Mesendoderm (in vitro differentiated cells): ENCODE data around the gene GSAP.
"Not testable (repeated sequence)": the region's sequence is repeated elsewhere in the genome, so short reads cannot be mapped to it uniquely, and the experiment has no call there.

Experiments
- DNase-seq: peaks from one replicate; pipeline ENCODE4 v3.0.0; 2013
- H2AK5ac ChIP-seq: 2 replicates; pipeline ENCODE4 v1.6.1; 2013; ENCODE audit warnings: low read length, inconsistent platforms
- H2BK120ac ChIP-seq: 2 replicates; pipeline ENCODE4 v1.6.1; 2013; ENCODE audit warnings: low read depth, mild to moderate bottlenecking, low read length, moderate library complexity, mixed read lengths
- H2BK15ac ChIP-seq: replicated peaks from 2 replicates; pipeline ENCODE4 v1.6.1; 2013; ENCODE audit warnings: low read depth, mild to moderate bottlenecking, moderate library complexity
- H2BK5ac ChIP-seq: 2 replicates; pipeline ENCODE4 v1.6.1; 2013; ENCODE audit warnings: low read length, inconsistent platforms
- H3K18ac ChIP-seq: 2 replicates; pipeline ENCODE4 v1.6.1; 2013; ENCODE audit warnings: mild to moderate bottlenecking, low read length, mixed read lengths
- H3K23ac ChIP-seq: one replicate; pipeline ENCODE4 v1.6.1; 2013; ENCODE audit warnings: low read length
- H3K27ac ChIP-seq: 2 replicates; pipeline ENCODE4 v1.5.1; 2013; ENCODE audit warnings: low read depth, mild to moderate bottlenecking, inconsistent platforms, low read length, moderate library complexity
- H3K27me3 ChIP-seq: 2 replicates; pipeline ENCODE4 v1.6.1; 2013; ENCODE audit warnings: low read length, control low read depth, mild to moderate bottlenecking, inconsistent platforms; ENCODE audit not compliant: insufficient read depth, poor library complexity
- H3K36me3 ChIP-seq: 2 replicates; pipeline ENCODE4 v1.6.1; 2013; ENCODE audit warnings: low read length, inconsistent platforms; ENCODE audit not compliant: control insufficient read depth, insufficient read depth
- H3K4ac ChIP-seq: one replicate; pipeline ENCODE4 v1.6.1; 2013; ENCODE audit warnings: low read depth, mild to moderate bottlenecking, low read length, moderate library complexity
- H3K4me1 ChIP-seq: 2 replicates; pipeline ENCODE4 v1.6.1; 2013; ENCODE audit warnings: low read depth, low read length, inconsistent platforms; ENCODE audit not compliant: control insufficient read depth
- H3K4me2 ChIP-seq: 2 replicates; pipeline ENCODE4 v1.6.1; 2013; ENCODE audit warnings: low read length
- H3K4me3 ChIP-seq: 2 replicates; pipeline ENCODE4 v1.5.1; 2013; ENCODE audit warnings: mild to moderate bottlenecking, low read length
- H3K56ac ChIP-seq: one replicate; pipeline ENCODE4 v1.6.1; 2013; ENCODE audit warnings: low read length
- H3K79me1 ChIP-seq: 2 replicates; pipeline ENCODE4 v1.6.1; 2013; ENCODE audit warnings: low read length, inconsistent platforms
- H3K79me2 ChIP-seq: 2 replicates; pipeline ENCODE4 v1.6.1; 2013; ENCODE audit warnings: mild to moderate bottlenecking, low read length; ENCODE audit not compliant: control insufficient read depth, insufficient read depth
- H3K9ac ChIP-seq: 2 replicates; pipeline ENCODE4 v1.6.1; 2013; ENCODE audit warnings: low read length, inconsistent platforms
- H4K5ac ChIP-seq: one replicate; pipeline ENCODE4 v1.6.1; 2013; ENCODE audit warnings: low read length
- H4K8ac ChIP-seq: one replicate; pipeline ENCODE4 v1.6.1; 2013; ENCODE audit warnings: low read depth, mild to moderate bottlenecking, control low read depth, low read length, moderate library complexity
- WGBS: extraction: QIAGEN DNeasy Blood & Tissue Kit; methylation state at CpG from one replicate; pipeline ENCODE4 v1.1.7; 2013; ENCODE audit warnings: low lambda C conversion rate, missing lambda C conversion rate; ENCODE audit not compliant: insufficient coverage; ENCODE audit errors: extremely low coverage; 5-methylcytosine and 5-hydroxymethylcytosine counted together

Gene GSAP

DNA sequence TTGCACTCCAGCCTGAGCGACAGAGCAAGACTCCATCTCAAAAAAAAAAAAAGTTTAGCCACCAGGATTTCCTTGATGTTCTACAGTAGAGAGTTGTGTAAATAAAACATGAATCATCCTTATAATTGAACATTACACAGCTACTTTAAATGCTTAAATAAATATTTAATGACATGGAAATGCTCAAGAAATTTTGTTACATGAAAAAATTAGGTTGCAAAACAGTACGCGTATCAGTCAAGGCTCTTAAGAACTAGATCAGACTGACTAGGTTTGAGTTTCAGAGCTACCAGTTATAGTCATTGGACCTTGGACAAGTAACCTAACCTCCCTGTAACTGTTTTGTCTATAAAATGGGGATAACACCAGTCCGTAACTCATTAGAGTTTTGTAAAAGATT lies 38.7 kb upstream of the GSAP start:
- Histone ChIP-seq H3K79me2 (no peaks in the 10 kb centered on the region), H3K36me3 (no peaks in the 10 kb centered on the region), H3K27me3 (no peaks in the 10 kb centered on the region), H3K79me1 (no peaks in the 10 kb centered on the region), H3K4me3 (no peak overlapping the region), H3K4me1 (no peaks in the 10 kb centered on the region), H4K8ac (no peak overlapping the region), H3K27ac (no peak overlapping the region), H2BK5ac (no peak overlapping the region), H4K5ac (no peak overlapping the region), H3K4ac (no peak overlapping the region), H3K56ac (no peak overlapping the region), H2BK120ac (no peak overlapping the region), H2AK5ac (no peak overlapping the region), H3K18ac (no peak overlapping the region), H3K9ac (no peak overlapping the region), H3K23ac (no peak overlapping the region), H2BK15ac (no peak overlapping the region), H3K4me2 (no peak overlapping the region)
- no peak for DNase-seq
- no CpG with 5 or more reads among the region's 4 CpGs for WGBS

DNA sequence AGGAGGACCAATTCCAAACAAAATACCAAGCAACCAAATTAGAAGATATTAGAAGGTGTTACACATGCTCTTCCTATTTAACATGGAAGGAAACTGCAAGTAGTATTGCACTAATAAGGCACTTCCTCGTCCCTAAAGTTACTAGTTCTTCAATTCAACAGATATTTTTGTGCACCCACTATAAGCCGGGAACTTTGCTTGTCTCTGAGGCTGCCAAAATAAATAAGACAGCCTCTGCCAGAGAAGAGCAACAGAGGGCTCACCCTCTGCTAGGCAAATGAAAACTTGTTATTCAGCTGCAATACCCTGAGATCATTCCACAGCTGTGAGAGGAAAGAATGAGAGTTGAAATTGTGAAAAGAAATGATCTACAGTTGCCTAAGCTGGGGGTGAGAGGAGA lies 37.4 kb upstream of the GSAP start:
- H3K79me1 ChIP-seq = no peaks in the 10 kb centered on the region
- no peaks in the 10 kb centered on the region for H3K36me3 ChIP-seq

DNA sequence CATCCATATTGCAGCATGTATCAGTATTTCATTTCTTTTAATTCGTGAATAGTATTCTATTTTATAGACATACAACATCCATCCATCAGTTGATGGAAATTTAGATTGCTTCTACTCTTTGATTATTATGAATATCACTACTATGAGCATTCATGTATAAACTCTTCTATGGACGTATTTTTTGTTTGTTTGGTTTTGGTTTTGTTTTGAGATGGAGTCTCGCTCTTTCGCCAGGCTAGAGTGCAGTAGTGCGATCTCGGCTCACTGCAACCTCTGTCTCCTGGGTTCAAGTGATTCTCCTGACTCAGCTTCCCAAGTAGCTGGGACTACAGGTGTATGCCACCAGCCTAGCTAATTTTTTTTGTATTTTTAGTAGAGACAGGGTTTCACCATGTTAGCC lies 35.8 kb upstream of the GSAP start:
- H2BK15ac ChIP-seq, H3K4me3 ChIP-seq, H2AK5ac ChIP-seq, H3K27me3 ChIP-seq, H4K5ac ChIP-seq, H3K79me1 ChIP-seq, H3K4ac ChIP-seq, H3K4me2 ChIP-seq, H3K4me1 ChIP-seq, H4K8ac ChIP-seq, H3K23ac ChIP-seq, H3K18ac ChIP-seq, H3K9ac ChIP-seq, H3K79me2 ChIP-seq, H3K56ac ChIP-seq, H3K36me3 ChIP-seq, H2BK120ac ChIP-seq, DNase-seq, H3K27ac ChIP-seq, H2BK5ac ChIP-seq: not testable (repeated sequence)
- no CpG with 5 or more reads among the region's 6 CpGs for WGBS

More for the DNA sequence above, 37.4 kb upstream of the GSAP start:
- H2BK15ac ChIP-seq = no peak overlapping the region
- no peak overlapping the region for H4K5ac ChIP-seq
- H3K27me3 ChIP-seq = no peaks in the 10 kb centered on the region
- H3K4ac ChIP-seq = no peak overlapping the region
- H3K27ac ChIP-seq = no peak overlapping the region
- no peak overlapping the region for H3K9ac ChIP-seq
- no CpG with 5 or more reads among the region's 2 CpGs for WGBS
- H4K8ac ChIP-seq = no peak overlapping the region
- no peak overlapping the region for H3K23ac ChIP-seq
- no peaks in the 10 kb centered on the region for H3K4me1 ChIP-seq
- H3K56ac ChIP-seq = no peak overlapping the region
- no peak overlapping the region for H2AK5ac ChIP-seq
- no peak overlapping the region for H2BK120ac ChIP-seq
- H3K4me2 ChIP-seq = no peak overlapping the region
- no peak overlapping the region for H2BK5ac ChIP-seq
- no peak for DNase-seq
- H3K4me3 ChIP-seq = no peak overlapping the region
- no peaks in the 10 kb centered on the region for H3K79me2 ChIP-seq
- H3K18ac ChIP-seq = no peak overlapping the region

DNA sequence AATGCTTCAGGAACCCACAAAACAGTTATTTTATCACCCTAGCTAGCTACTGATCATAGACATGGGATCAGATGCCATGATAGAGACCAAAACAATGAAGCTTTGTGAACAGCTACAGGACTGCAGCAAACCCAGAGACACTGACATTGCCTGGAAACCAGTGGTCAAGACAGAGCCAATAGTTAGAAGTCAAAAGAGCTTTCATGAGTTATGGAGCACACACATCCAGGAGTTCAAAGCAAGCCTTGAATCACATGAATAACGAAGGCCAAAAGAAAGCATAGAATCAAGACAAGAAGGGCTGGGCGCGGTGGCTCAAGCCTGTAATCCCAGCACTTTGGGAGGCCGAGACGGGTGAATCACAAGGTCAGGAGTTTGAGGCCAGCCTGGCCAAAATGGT lies 34.5 kb upstream of the GSAP start:
- no peaks in the 10 kb centered on the region for H3K79me2 ChIP-seq
- no peaks in the 10 kb centered on the region for H3K27me3 ChIP-seq
- no peak overlapping the region for H4K5ac ChIP-seq
- H3K4ac ChIP-seq = no peak overlapping the region
- WGBS = no CpG with 5 or more reads among the region's 5 CpGs
- no peak overlapping the region for H3K4me3 ChIP-seq
- no peak overlapping the region for H3K9ac ChIP-seq
- H3K4me2 ChIP-seq = no peak overlapping the region
- H2AK5ac ChIP-seq = no peak overlapping the region
- no peak overlapping the region for H3K18ac ChIP-seq
- no peak overlapping the region for H3K27ac ChIP-seq
- no peak overlapping the region for H4K8ac ChIP-seq
- H3K56ac ChIP-seq = no peak overlapping the region
- no peak overlapping the region for H2BK15ac ChIP-seq
- H3K23ac ChIP-seq = no peak overlapping the region
- no peaks in the 10 kb centered on the region for H3K79me1 ChIP-seq
- H2BK120ac ChIP-seq = no peak overlapping the region
- no peaks in the 10 kb centered on the region for H3K36me3 ChIP-seq
- H2BK5ac ChIP-seq = no peak overlapping the region
- no peak for DNase-seq
- H3K4me1 ChIP-seq = no peaks in the 10 kb centered on the region

DNA sequence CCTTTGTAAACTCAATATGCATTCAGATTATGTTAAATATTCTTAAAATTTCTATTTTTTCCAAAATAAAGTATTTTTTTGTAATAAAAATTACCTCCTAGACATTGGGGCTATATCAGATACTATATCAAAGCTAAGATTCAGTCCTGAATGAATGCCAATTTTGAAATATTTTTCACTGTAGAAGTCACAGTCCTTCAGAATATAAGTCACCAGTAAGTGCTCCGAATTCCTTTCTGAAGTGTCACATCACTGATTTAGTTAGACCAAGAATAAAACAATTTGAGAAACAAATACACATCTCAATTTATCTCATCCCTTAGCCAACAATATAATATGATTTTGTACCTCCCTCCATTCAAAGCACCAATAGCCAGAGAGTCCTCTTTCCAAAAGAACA lies 33.9 kb upstream of the GSAP start:
- Histone ChIP-seq H3K18ac (no peak overlapping the region), H4K8ac (no peak overlapping the region), H3K36me3 (no peaks in the 10 kb centered on the region), H3K79me1 (no peaks in the 10 kb centered on the region), H3K4ac (no peak overlapping the region), H3K4me3 (no peak overlapping the region), H2BK15ac (no peak overlapping the region), H3K4me1 (no peaks in the 10 kb centered on the region), H3K4me2 (no peak overlapping the region), H2BK5ac (no peak overlapping the region), H3K79me2 (no peaks in the 10 kb centered on the region), H2AK5ac (no peak overlapping the region), H4K5ac (no peak overlapping the region), H3K56ac (no peak overlapping the region), H3K9ac (no peak overlapping the region), H3K23ac (no peak overlapping the region), H2BK120ac (no peak overlapping the region), H3K27ac (no peak overlapping the region), H3K27me3 (no peaks in the 10 kb centered on the region)
- WGBS = no CpG with 5 or more reads among the region's 1 CpG
- DNase-seq = no peak

DNA sequence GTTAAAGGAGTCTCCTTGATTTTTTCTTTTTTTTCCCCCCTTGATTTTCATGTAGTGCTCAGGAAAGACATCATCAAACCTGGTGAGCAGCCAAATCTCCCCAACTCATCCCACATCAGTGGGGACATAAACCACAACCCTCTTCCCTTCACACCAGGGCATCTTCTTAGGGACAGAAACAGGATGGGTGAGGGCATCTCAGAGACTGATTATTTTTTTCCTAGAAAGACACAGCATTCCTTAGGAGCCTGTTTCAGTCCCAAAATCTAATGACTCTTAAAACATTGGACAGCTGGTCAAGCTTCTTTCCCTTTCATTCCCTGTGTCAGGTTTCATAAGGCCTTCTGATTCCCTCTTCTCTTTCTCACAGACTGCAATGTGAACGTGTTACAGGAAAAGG lies 31.5 kb upstream of the GSAP start:
- Histone ChIP-seq H2AK5ac (no peak overlapping the region), H3K27ac (no peak overlapping the region), H3K18ac (no peak overlapping the region), H3K9ac (no peak overlapping the region), H2BK5ac (no peak overlapping the region), H3K4me1 (no peaks in the 10 kb centered on the region), H3K36me3 (no peaks in the 10 kb centered on the region), H4K8ac (no peak overlapping the region), H3K4me2 (no peak overlapping the region), H3K56ac (no peak overlapping the region), H3K79me1 (no peaks in the 10 kb centered on the region), H3K4ac (no peak overlapping the region), H3K4me3 (no peak overlapping the region), H4K5ac (no peak overlapping the region), H3K79me2 (no peaks in the 10 kb centered on the region), H2BK120ac (no peak overlapping the region), H3K23ac (no peak overlapping the region), H3K27me3 (no peaks in the 10 kb centered on the region), H2BK15ac (no peak overlapping the region)
- DNase-seq = no peak
- no CpG with 5 or more reads among the region's 1 CpG for WGBS
